ENCODE results near the gene MAGEF1.

- TF ChIP-seq CTCF (IDR thresholded peaks at IDR 0.05; ENCODE audit: insufficient read depth, low read length, poor library complexity, severe bottlenecking) (no peak), EZH2phosphoT487 (conservative IDR thresholded peaks at IDR 0.05; ENCODE audit: low read length) (no peak)
Measured at GRCh38 chr3:184745526-184745925, 33.7 kb upstream of the MAGEF1 start.
